Breast epithelium (tissue), 3 donors: ENCODE results near the gene YES1.

Source experiments
- POLR2A ChIP-seq: fragments of 450-650 bp; IDR thresholded peaks from one replicate; pipeline ENCODE4 v1.6.1; 2016; ENCODE audit warnings: antibody characterized with exemption, mild to moderate bottlenecking, moderate library complexity
- POLR2AphosphoS5 ChIP-seq, 3 donors: sonication (generic); formaldehyde crosslinking; IDR thresholded peaks; one replicate each; pipeline ENCODE4 v1.6.1; 2017; ENCODE audit warnings: antibody characterized with exemption in 3 of 3
- TF ChIP-seq, protein P1 (sequence below), 3 donors: fragments of 450-650 bp; IDR thresholded peaks; one replicate each; pipeline ENCODE4 v1.5.1; 2016 to 2017; ENCODE audit warnings: antibody characterized with exemption in 3 of 3, mild to moderate bottlenecking in 3 of 3, moderate library complexity in 3 of 3

DNA sequence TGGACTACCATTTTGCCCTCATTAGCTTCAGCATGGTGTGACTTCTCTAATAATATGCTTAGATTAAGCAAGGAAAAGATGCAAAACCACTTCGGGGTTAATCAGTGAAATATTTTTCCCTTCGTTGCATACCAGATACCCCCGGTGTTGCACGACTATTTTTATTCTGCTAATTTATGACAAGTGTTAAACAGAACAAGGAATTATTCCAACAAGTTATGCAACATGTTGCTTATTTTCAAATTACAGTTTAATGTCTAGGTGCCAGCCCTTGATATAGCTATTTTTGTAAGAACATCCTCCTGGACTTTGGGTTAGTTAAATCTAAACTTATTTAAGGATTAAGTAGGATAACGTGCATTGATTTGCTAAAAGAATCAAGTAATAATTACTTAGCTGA is 138.3 kb downstream of the YES1 start:
- TF ChIP-seq POLR2AphosphoS5 (IDR thresholded peaks at IDR 0.05) (no peak), POLR2A (no peak)
- TF ChIP-seq, protein P1, sequence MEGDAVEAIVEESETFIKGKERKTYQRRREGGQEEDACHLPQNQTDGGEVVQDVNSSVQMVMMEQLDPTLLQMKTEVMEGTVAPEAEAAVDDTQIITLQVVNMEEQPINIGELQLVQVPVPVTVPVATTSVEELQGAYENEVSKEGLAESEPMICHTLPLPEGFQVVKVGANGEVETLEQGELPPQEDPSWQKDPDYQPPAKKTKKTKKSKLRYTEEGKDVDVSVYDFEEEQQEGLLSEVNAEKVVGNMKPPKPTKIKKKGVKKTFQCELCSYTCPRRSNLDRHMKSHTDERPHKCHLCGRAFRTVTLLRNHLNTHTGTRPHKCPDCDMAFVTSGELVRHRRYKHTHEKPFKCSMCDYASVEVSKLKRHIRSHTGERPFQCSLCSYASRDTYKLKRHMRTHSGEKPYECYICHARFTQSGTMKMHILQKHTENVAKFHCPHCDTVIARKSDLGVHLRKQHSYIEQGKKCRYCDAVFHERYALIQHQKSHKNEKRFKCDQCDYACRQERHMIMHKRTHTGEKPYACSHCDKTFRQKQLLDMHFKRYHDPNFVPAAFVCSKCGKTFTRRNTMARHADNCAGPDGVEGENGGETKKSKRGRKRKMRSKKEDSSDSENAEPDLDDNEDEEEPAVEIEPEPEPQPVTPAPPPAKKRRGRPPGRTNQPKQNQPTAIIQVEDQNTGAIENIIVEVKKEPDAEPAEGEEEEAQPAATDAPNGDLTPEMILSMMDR (IDR thresholded peaks at IDR 0.05), result no peak
